ENCODE data around the gene THSD4. TPM values are rescaled to one million over a fixed set of nuclear protein-coding genes. Genes with fewer than 3 reads are reported as not detected.

THSD4 gene
- polyA plus RNA-seq, 2 of the 4 experiments (the other 2 are of a cell fraction) = 15.8 to 40.7 TPM

- H3K4me1 ChIP-seq = no peaks in the 10 kb centered on the region
- H3K9me3 ChIP-seq = no peaks in the 10 kb centered on the region
- POLR2A ChIA-PET = no interaction called here
- DNase-seq (ENCODE audit: low read depth in 1 of 2, low spot score in 1 of 2) (no peak), ATAC-seq (no peak), FAIRE-seq (no peak)
- CTCF ChIA-PET = interaction anchor here (0.6 to 1.4 kb wide), 2 partner anchors 12 to 20 kb away, joined by 3 to 10 read pairs; no protein-coding TSS in a partner anchor
- H3K4me3 ChIP-seq = no peak overlapping the region
- no peak overlapping the region for H3K27ac ChIP-seq
- no peak for TF ChIP-seq KDM1A (IDR thresholded peaks at IDR 0.05; ENCODE audit: low read depth)
- no peak for TF ChIP-seq ZFP36 (IDR thresholded peaks at IDR 0.05; ENCODE audit: borderline replicate concordance, partially characterized antibody)
- no peak for TF ChIP-seq EP300 (IDR thresholded peaks at IDR 0.05)
- TF ChIP-seq PBX3 (IDR thresholded peaks at IDR 0.05) = no peak
- 25% methylated on average over 1 of the region's 1 CpG for WGBS (ENCODE audit: missing lambda C conversion rate)
- H3K4me2 ChIP-seq = no peak overlapping the region
Measured at GRCh38 chr15:71373917-71374316, 258.6 kb downstream of the THSD4 start.

- Histone ChIP-seq H3K27ac (no peak overlapping the region), H3K4me3 (no peak overlapping the region), H3K9me3 (no peaks in the 10 kb centered on the region), H3K4me2 (no peak overlapping the region), H3K4me1 (no peaks in the 10 kb centered on the region; the same call in 2 of the 3 replicates)
- no peak for DNase-seq (ENCODE audit: low read depth in 1 of 2, low spot score in 1 of 2)
- ChIA-PET POLR2A (no interaction called here), CTCF (interaction anchor here (1.4 kb wide), 1 partner anchor 11 kb away, joined by 10 read pairs; no protein-coding TSS in a partner anchor)
- FAIRE-seq = no peak
- WGBS (ENCODE audit: missing lambda C conversion rate) = 88% methylated on average over 6 of the region's 6 CpGs
- ATAC-seq = no peak
- TF ChIP-seq RFX5 (IDR thresholded peaks at IDR 0.05) (no peak), CTCF (IDR thresholded peaks at IDR 0.05) (no peak), PBX3 (IDR thresholded peaks at IDR 0.05) (no peak), ZSCAN20 (CRISPR knock-in tag; IDR thresholded peaks at IDR 0.05) (no peak), NR3C1 (IDR thresholded peaks at IDR 0.05) (no peak), CHD4 (IDR thresholded peaks at IDR 0.05; ENCODE audit: borderline replicate concordance) (no peak), SMC3 (IDR thresholded peaks at IDR 0.05) (no peak)
Measured at GRCh38 chr15:71374607-71375352, 259.5 kb downstream of the THSD4 start.

- Histone ChIP-seq H3K9me3 (no peaks in the 10 kb centered on the region), H3K4me2 (no peak overlapping the region), H3K4me1 (no peaks in the 10 kb centered on the region; the same call in 2 of the 3 replicates), H3K27ac (no peak overlapping the region), H3K4me3 (no peak overlapping the region)
- 97% methylated on average over 3 of the region's 3 CpGs for WGBS (ENCODE audit: missing lambda C conversion rate)
- ATAC-seq (no peak), FAIRE-seq (no peak), DNase-seq (ENCODE audit: low read depth in 1 of 2, low spot score in 1 of 2) (no peak)
- ChIA-PET CTCF (no interaction called here), POLR2A (no interaction called here)
- TF ChIP-seq HOXB5 (CRISPR knock-in tag; IDR thresholded peaks at IDR 0.05) = no peak
- no peak for TF ChIP-seq CBX2 (IDR thresholded peaks at IDR 0.05; ENCODE audit: borderline replicate concordance, low read depth)
- TF ChIP-seq RCOR1 (IDR thresholded peaks at IDR 0.05; ENCODE audit: low read depth, low read length) = no peak
Measured at GRCh38 chr15:71375934-71376333, 260.7 kb downstream of the THSD4 start.

GRCh38 chr15:71379893-71380292 is 264.6 kb downstream of the THSD4 start:
- no peak for ATAC-seq
- Histone ChIP-seq H3K27ac (no peak overlapping the region), H3K4me2 (no peak overlapping the region), H3K9me3 (no peaks in the 10 kb centered on the region), H3K4me1 (peaks cover 6% of the 10 kb centered on the region; the same call in 2 of the 3 replicates), H3K4me3 (no peak overlapping the region)
- ChIA-PET POLR2A (no interaction called here), CTCF (interaction anchor here (0.8 to 1.2 kb wide), 2 partner anchors 51 to 429 kb away, joined by 3 read pairs; no protein-coding TSS in a partner anchor)
- WGBS (ENCODE audit: missing lambda C conversion rate) = 83% methylated on average over 2 of the region's 2 CpGs
- no peak for FAIRE-seq
- no peak for TF ChIP-seq ZC3H11A (IDR thresholded peaks at IDR 0.05)
- TF ChIP-seq PBX3 (IDR thresholded peaks at IDR 0.05) = no peak
- TF ChIP-seq KDM1A (IDR thresholded peaks at IDR 0.05; ENCODE audit: low read depth) = no peak
- TF ChIP-seq NFE2L2 (conservative IDR thresholded peaks at IDR 0.05; ENCODE audit: low read length) = no peak
- no peak for TF ChIP-seq USF2 (IDR thresholded peaks at IDR 0.05)
- TF ChIP-seq RFX5 (IDR thresholded peaks at IDR 0.05) = no peak
- TF ChIP-seq HOXB13 (CRISPR knock-in tag; IDR thresholded peaks at IDR 0.05; ENCODE audit: low read depth) = no peak
- DNase-seq (ENCODE audit: low read depth in 1 of 2, low spot score in 1 of 2) = no peak

Measured in A549 (cell line).